WTC11 (cell line): ENCODE results near the gene ATG14. TPM values are rescaled to one million over a fixed set of nuclear protein-coding genes. Genes with fewer than 3 reads are reported as not detected.

Experiments used
- ATAC-seq: fragments of 200-7000 bp; cut with Tn5 transposase; 2 replicates; pipeline ENCODE4 v1.10.0; 2021; ENCODE audit warnings: mild to moderate bottlenecking, moderate library complexity
- CTCF ChIA-PET: fragments of 300-600 bp; sonication (Branson Sonifier 250); formaldehyde crosslinking; loops from one replicate; lab custom pipeline; 2021; ENCODE audit warnings: antibody characterized with exemption; lab: Charles Lee
- POLR2A ChIA-PET: fragments of 350-600 bp; sonication (Branson Sonifier 250); formaldehyde crosslinking; loops from one replicate; lab custom pipeline; 2021; ENCODE audit warnings: antibody characterized with exemption; lab: Charles Lee
- DNase-seq: peaks from one replicate; pipeline ENCODE4 v3.0.0; 2021; ENCODE audit warnings: low spot score
- H3K27ac Mint-ChIP-seq: 2 replicates; pipeline ENCODE4 v1.8.0; 2021; ENCODE audit warnings: mixed read lengths
- H3K27me3 Mint-ChIP-seq: 2 replicates; pipeline ENCODE4 v1.8.0; 2021; ENCODE audit warnings: low read depth, mild to moderate bottlenecking, moderate library complexity, mixed read lengths
- H3K36me3 Mint-ChIP-seq: 2 replicates; pipeline ENCODE4 v1.8.0; 2021; ENCODE audit warnings: mixed read lengths
- H3K4me1 Mint-ChIP-seq: 2 replicates; pipeline ENCODE4 v1.8.0; 2022; ENCODE audit warnings: mixed read lengths
- H3K4me3 Mint-ChIP-seq: 2 replicates; pipeline ENCODE4 v1.8.0; 2021; ENCODE audit warnings: mild to moderate bottlenecking, moderate library complexity, mixed read lengths
- H3K9me3 Mint-ChIP-seq: 2 replicates; pipeline ENCODE4 v1.8.0; 2021; ENCODE audit warnings: mixed read lengths
- ATF6 ChIP-seq: sonication (generic); formaldehyde crosslinking; IDR thresholded peaks from 2 replicates; pipeline ENCODE4 v1.8.1; 2023; ENCODE audit warnings: mild to moderate bottlenecking, missing genetic modification reagents
- ELF4 ChIP-seq: sonication (generic); formaldehyde crosslinking; IDR thresholded peaks from 2 replicates; pipeline ENCODE4 v1.8.1; 2022; ENCODE audit warnings: low read depth, mild to moderate bottlenecking, moderate library complexity, missing genetic modification reagents
- ESRRA ChIP-seq: sonication (generic); formaldehyde crosslinking; IDR thresholded peaks from 2 replicates; pipeline ENCODE4 v1.8.1; 2022; ENCODE audit warnings: mild to moderate bottlenecking, missing genetic modification reagents, borderline replicate concordance
- MXD4 ChIP-seq: fragments of 250-450 bp; sonication (Bioruptor Pico); IDR thresholded peaks from 2 replicates; pipeline ENCODE4 v1.8.0; 2021; ENCODE audit warnings: mild to moderate bottlenecking, moderate library complexity, borderline replicate concordance
- RELA ChIP-seq: sonication (generic); formaldehyde crosslinking; IDR thresholded peaks from 2 replicates; pipeline ENCODE4 v1.8.1; 2022; ENCODE audit warnings: missing genetic modification reagents, mild to moderate bottlenecking, borderline replicate concordance
- SMAD3 ChIP-seq: sonication (generic); formaldehyde crosslinking; IDR thresholded peaks from 2 replicates; pipeline ENCODE4 v1.8.0; 2022; ENCODE audit warnings: missing genetic modification reagents, mild to moderate bottlenecking, borderline replicate concordance
- SMAD4 ChIP-seq: sonication (generic); formaldehyde crosslinking; IDR thresholded peaks from 2 replicates; pipeline ENCODE4 v1.8.0; 2022; ENCODE audit warnings: mild to moderate bottlenecking, missing genetic modification reagents
- TCF7 ChIP-seq: sonication (generic); formaldehyde crosslinking; IDR thresholded peaks from 2 replicates; pipeline ENCODE4 v1.8.0; 2022; ENCODE audit warnings: mild to moderate bottlenecking, low read depth, missing genetic modification reagents, moderate library complexity
- ZNF219 ChIP-seq: sonication (generic); formaldehyde crosslinking; IDR thresholded peaks from 2 replicates; pipeline ENCODE4 v1.8.0; 2023; ENCODE audit warnings: missing genetic modification reagents, mild to moderate bottlenecking, borderline replicate concordance
- ZNF263 ChIP-seq: sonication (generic); formaldehyde crosslinking; IDR thresholded peaks from 2 replicates; pipeline ENCODE4 v1.8.1; 2022; ENCODE audit warnings: low read depth, mild to moderate bottlenecking, moderate library complexity, missing genetic modification reagents
- ZNF423 ChIP-seq: fragments of 250-450 bp; sonication (Bioruptor Pico); IDR thresholded peaks from 2 replicates; pipeline ENCODE4 v2.1.2; 2022; ENCODE audit warnings: mild to moderate bottlenecking, moderate library complexity
- ZNF512 ChIP-seq: sonication (generic); formaldehyde crosslinking; IDR thresholded peaks from 2 replicates; pipeline ENCODE4 v1.8.1; 2022; ENCODE audit warnings: missing genetic modification reagents, borderline replicate concordance
- total RNA-seq: library from RNA; stranded (reverse); gene quantifications from 3 replicates; pipeline ENCODE4 v1.2.3, GENCODE V29; 2021
- TF ChIP-seq, protein P1 (sequence below): sonication (generic); formaldehyde crosslinking; IDR thresholded peaks from 2 replicates; pipeline ENCODE4 v1.8.0; 2023; ENCODE audit warnings: mild to moderate bottlenecking, missing genetic modification reagents
- TF ChIP-seq, protein P2 (sequence below): sonication (generic); formaldehyde crosslinking; conservative IDR thresholded peaks from 2 replicates; pipeline ENCODE4 v1.8.1; 2022; ENCODE audit warnings: mild to moderate bottlenecking, missing genetic modification reagents
- TF ChIP-seq, protein P3 (sequence below): sonication (generic); formaldehyde crosslinking; IDR thresholded peaks from 2 replicates; pipeline ENCODE4 v1.8.1; 2023; ENCODE audit warnings: mild to moderate bottlenecking, missing genetic modification reagents
- TF ChIP-seq, protein P4 (sequence below): sonication (generic); formaldehyde crosslinking; IDR thresholded peaks from 2 replicates; pipeline ENCODE4 v1.8.1; 2023; ENCODE audit warnings: mild to moderate bottlenecking, missing genetic modification reagents, moderate library complexity

The ATG14 gene
- total RNA-seq, 1 experiment from 2014 or later, result 10.4 TPM

GRCh38 chr14:55427439-55427838 is 15.8 kb upstream of the ATG14 start (continued):
- TF ChIP-seq, protein P1, sequence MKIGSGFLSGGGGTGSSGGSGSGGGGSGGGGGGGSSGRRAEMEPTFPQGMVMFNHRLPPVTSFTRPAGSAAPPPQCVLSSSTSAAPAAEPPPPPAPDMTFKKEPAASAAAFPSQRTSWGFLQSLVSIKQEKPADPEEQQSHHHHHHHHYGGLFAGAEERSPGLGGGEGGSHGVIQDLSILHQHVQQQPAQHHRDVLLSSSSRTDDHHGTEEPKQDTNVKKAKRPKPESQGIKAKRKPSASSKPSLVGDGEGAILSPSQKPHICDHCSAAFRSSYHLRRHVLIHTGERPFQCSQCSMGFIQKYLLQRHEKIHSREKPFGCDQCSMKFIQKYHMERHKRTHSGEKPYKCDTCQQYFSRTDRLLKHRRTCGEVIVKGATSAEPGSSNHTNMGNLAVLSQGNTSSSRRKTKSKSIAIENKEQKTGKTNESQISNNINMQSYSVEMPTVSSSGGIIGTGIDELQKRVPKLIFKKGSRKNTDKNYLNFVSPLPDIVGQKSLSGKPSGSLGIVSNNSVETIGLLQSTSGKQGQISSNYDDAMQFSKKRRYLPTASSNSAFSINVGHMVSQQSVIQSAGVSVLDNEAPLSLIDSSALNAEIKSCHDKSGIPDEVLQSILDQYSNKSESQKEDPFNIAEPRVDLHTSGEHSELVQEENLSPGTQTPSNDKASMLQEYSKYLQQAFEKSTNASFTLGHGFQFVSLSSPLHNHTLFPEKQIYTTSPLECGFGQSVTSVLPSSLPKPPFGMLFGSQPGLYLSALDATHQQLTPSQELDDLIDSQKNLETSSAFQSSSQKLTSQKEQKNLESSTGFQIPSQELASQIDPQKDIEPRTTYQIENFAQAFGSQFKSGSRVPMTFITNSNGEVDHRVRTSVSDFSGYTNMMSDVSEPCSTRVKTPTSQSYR, result no peak
- TF ChIP-seq SMAD3 (CRISPR knock-in tag), result no peak
- TF ChIP-seq TCF7 (CRISPR knock-in tag), result no peak
- TF ChIP-seq ELF4 (CRISPR knock-in tag), result no peak
- TF ChIP-seq RELA, result no peak
- no peak for TF ChIP-seq ZNF512
- TF ChIP-seq, protein P2, sequence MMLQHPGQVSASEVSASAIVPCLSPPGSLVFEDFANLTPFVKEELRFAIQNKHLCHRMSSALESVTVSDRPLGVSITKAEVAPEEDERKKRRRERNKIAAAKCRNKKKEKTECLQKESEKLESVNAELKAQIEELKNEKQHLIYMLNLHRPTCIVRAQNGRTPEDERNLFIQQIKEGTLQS (CRISPR knock-in tag), result no peak
- TF ChIP-seq, protein P3, sequence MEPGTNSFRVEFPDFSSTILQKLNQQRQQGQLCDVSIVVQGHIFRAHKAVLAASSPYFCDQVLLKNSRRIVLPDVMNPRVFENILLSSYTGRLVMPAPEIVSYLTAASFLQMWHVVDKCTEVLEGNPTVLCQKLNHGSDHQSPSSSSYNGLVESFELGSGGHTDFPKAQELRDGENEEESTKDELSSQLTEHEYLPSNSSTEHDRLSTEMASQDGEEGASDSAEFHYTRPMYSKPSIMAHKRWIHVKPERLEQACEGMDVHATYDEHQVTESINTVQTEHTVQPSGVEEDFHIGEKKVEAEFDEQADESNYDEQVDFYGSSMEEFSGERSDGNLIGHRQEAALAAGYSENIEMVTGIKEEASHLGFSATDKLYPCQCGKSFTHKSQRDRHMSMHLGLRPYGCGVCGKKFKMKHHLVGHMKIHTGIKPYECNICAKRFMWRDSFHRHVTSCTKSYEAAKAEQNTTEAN (CRISPR knock-in tag), result no peak

GRCh38 chr14:55426891-55427290 is 15.3 kb upstream of the ATG14 start:
- TF ChIP-seq ZNF219, result no peak
- TF ChIP-seq ZNF263 (CRISPR knock-in tag), result no peak
- TF ChIP-seq ZNF512, result no peak
- TF ChIP-seq ELF4 (CRISPR knock-in tag), result no peak
- ChIA-PET POLR2A (no interaction called here), CTCF (interaction anchor here (2.0 to 4.2 kb wide), 2 partner anchors 10 to 19 kb away, joined by 6 to 41 read pairs; no protein-coding TSS in a partner anchor)
- H3K36me3 Mint-ChIP-seq, result no peaks in the 10 kb centered on the region
- no peaks in the 10 kb centered on the region for H3K9me3 Mint-ChIP-seq
- H3K27ac Mint-ChIP-seq, result no peak overlapping the region
- H3K27me3 Mint-ChIP-seq, result no peaks in the 10 kb centered on the region
- no peak for DNase-seq
- no peak for ATAC-seq
- H3K4me1 Mint-ChIP-seq, result peaks cover 8% of the 10 kb centered on the region
- no peak overlapping the region for H3K4me3 Mint-ChIP-seq

GRCh38 chr14:55425091-55425490 is 13.5 kb upstream of the ATG14 start:
- Mint-ChIP-seq H3K27ac (no peak overlapping the region), H3K36me3 (no peaks in the 10 kb centered on the region), H3K4me1 (peaks cover 8% of the 10 kb centered on the region), H3K27me3 (no peaks in the 10 kb centered on the region), H3K4me3 (no peak overlapping the region), H3K9me3 (no peaks in the 10 kb centered on the region)
- no peak for ATAC-seq
- DNase-seq, result no peak
- POLR2A ChIA-PET, result no interaction called here
- CTCF ChIA-PET, result interaction anchor here (2.4 kb wide), 1 partner anchor 22 kb away, joined by 7 read pairs; no protein-coding TSS in a partner anchor
- no peak for TF ChIP-seq ZNF512
- TF ChIP-seq ESRRA (CRISPR knock-in tag), result no peak
- no peak for TF ChIP-seq ATF6 (CRISPR knock-in tag)
- no peak for TF ChIP-seq SMAD4 (CRISPR knock-in tag)
- TF ChIP-seq, protein P4, sequence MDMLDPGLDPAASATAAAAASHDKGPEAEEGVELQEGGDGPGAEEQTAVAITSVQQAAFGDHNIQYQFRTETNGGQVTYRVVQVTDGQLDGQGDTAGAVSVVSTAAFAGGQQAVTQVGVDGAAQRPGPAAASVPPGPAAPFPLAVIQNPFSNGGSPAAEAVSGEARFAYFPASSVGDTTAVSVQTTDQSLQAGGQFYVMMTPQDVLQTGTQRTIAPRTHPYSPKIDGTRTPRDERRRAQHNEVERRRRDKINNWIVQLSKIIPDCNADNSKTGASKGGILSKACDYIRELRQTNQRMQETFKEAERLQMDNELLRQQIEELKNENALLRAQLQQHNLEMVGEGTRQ, result no peak
- no peak for TF ChIP-seq ZNF423 (CRISPR knock-in tag)
- TF ChIP-seq MXD4, result no peak
- TF ChIP-seq, all 79 proteins: peak for 0
